OCI-LY7 (cell line): ENCODE results near the gene PLK2.
A peak's percentile ranks its signal among the peaks of the same experiment; 100 is the strongest.

Source experiments
- EZH2phosphoT487 ChIP-seq: fragments of 200-600 bp; sonication (generic); IDR thresholded peaks from 2 replicates; pipeline ENCODE4 v1.6.1; 2018; ENCODE audit warnings: low read depth, borderline replicate concordance, mild to moderate bottlenecking, mixed run types, antibody characterized with exemption, low read length, moderate library complexity, mixed read lengths
- TF ChIP-seq, protein P1 (sequence below): fragments of 200-600 bp; sonication (generic); conservative IDR thresholded peaks from 2 replicates; pipeline ENCODE4 v1.5.1; 2014; ENCODE audit warnings: mild to moderate bottlenecking, antibody characterized with exemption, low read length, moderate library complexity, mixed read lengths

DNA sequence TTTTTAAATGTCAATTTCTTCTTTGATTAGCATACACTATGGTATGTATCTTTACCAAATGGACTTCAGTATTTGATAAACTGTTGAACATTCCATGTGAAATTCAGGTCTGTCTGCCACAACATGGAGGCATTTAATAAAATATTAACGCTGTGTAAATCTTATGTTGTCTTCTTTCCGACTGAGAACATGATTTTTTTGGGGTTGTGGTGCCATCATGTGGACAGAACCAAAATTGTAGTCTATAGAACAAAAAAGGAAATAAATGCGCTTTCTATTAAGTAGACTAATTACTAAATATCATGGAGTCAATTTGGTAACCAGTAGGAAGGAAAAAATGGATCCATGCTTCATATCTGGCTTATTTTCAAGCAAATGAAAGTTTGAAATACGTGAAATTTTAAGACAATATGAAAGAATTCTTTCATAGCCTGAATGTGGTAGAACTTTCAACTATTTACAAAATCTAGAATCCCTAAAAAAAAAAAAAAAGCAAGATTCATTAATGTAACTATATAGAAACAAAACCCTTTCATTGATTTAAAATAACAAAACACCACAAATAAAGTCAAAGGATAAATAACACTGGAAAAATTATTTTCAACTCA is 2.8 kb upstream of the PLK2 start:
- TF ChIP-seq, protein P1, sequence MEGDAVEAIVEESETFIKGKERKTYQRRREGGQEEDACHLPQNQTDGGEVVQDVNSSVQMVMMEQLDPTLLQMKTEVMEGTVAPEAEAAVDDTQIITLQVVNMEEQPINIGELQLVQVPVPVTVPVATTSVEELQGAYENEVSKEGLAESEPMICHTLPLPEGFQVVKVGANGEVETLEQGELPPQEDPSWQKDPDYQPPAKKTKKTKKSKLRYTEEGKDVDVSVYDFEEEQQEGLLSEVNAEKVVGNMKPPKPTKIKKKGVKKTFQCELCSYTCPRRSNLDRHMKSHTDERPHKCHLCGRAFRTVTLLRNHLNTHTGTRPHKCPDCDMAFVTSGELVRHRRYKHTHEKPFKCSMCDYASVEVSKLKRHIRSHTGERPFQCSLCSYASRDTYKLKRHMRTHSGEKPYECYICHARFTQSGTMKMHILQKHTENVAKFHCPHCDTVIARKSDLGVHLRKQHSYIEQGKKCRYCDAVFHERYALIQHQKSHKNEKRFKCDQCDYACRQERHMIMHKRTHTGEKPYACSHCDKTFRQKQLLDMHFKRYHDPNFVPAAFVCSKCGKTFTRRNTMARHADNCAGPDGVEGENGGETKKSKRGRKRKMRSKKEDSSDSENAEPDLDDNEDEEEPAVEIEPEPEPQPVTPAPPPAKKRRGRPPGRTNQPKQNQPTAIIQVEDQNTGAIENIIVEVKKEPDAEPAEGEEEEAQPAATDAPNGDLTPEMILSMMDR = peak; percentile 86
- no peak for TF ChIP-seq EZH2phosphoT487
